Endothelial cell of umbilical vein (primary cell): ENCODE results near the gene SLC25A30. TPM values are rescaled to one million over a fixed set of nuclear protein-coding genes. Genes with fewer than 3 reads are reported as not detected.

Source experiments
- BruUV-seq: library from RNA; stranded (reverse); fragments of 400-500 nt; replicated peaks from 2 replicates; lab custom pipeline; 2021; lab: Mats Ljungman, UMichigan
- CTCF ChIA-PET: fragments of 300-600, 350-600 bp; sonication (Branson Sonifier 250); formaldehyde crosslinking; loops from one replicate; lab custom pipeline; 2021; ENCODE audit warnings: antibody characterized with exemption, inconsistent platforms; lab: Charles Lee
- POLR2A ChIA-PET: fragments of 300-600, 350-600 bp; sonication (Branson Sonifier 250); formaldehyde crosslinking; loops from one replicate; lab custom pipeline; 2021; ENCODE audit warnings: antibody characterized with exemption, inconsistent platforms; lab: Charles Lee
- DNase-seq: peaks from one replicate; pipeline ENCODE4 v3.0.0-alpha.2; 2011; ENCODE audit warnings: low read depth, low spot score
- FAIRE-seq: peaks from 2 replicates; lab custom pipeline; 2011; peaks lifted over from hg19 to GRCh38; lab: Jason Lieb, UNC
- H2AFZ ChIP-seq: 2 replicates; pipeline ENCODE4 v1.6.0; 2012; ENCODE audit warnings: low read depth, low read length, control low read depth, inconsistent platforms
- H3K27ac ChIP-seq: 2 replicates; pipeline ENCODE4 v1.5.1; 2011; ENCODE audit warnings: low read depth, mild to moderate bottlenecking, control low read depth, low read length, moderate library complexity; ENCODE audit not compliant: insufficient read depth
- H3K27me3 ChIP-seq, 2 experiments: 2 replicates each; pipeline versions ENCODE4 v1.6.0 to v1.6.1; 2011; ENCODE audit warnings: low read length in 2 of 2, mixed read lengths in 1 of 2; ENCODE audit not compliant: control insufficient read depth in 2 of 2, insufficient read depth in 2 of 2
- H3K36me3 ChIP-seq, 2 experiments: 2 replicates in 1 of 2; 3 replicates in 1 of 2; pipeline ENCODE4 v1.5.1; 2011; ENCODE audit warnings: low read length in 2 of 2, mild to moderate bottlenecking in 1 of 2, moderate library complexity in 1 of 2; ENCODE audit not compliant: control insufficient read depth in 2 of 2, insufficient read depth in 2 of 2; ENCODE audit errors: extremely low read depth in 1 of 2
- H3K4me1 ChIP-seq: 3 replicates; pipeline ENCODE4 v1.5.1; 2011; ENCODE audit warnings: mild to moderate bottlenecking, low read length; ENCODE audit not compliant: control insufficient read depth, insufficient read depth; ENCODE audit errors: extremely low read depth
- H3K4me2 ChIP-seq: 2 replicates; pipeline ENCODE4 v1.6.1; 2011; ENCODE audit warnings: low read length, control low read depth, mixed read lengths; ENCODE audit not compliant: insufficient read depth
- H3K4me3 ChIP-seq, 3 experiments: fragments of 200-600 bp in 1 of 3; sonication (generic), shearing (Covaris generic) in 1 of 3; replicated peaks in 1 of 3; 2 replicates each; pipeline ENCODE4 v1.5.1; 2011 to 2016; ENCODE audit warnings: control low read depth in 3 of 3, low read length in 3 of 3, mild to moderate bottlenecking in 2 of 3, inconsistent platforms in 1 of 3, low read depth in 1 of 3, moderate library complexity in 1 of 3; ENCODE audit not compliant: insufficient read depth in 1 of 3
- H3K79me2 ChIP-seq: 2 replicates; pipeline ENCODE4 v1.6.0; 2012; ENCODE audit warnings: low read length, inconsistent platforms; ENCODE audit not compliant: control insufficient read depth, insufficient read depth
- H3K9ac ChIP-seq: replicated peaks from 2 replicates; pipeline ENCODE3; 2011; ENCODE audit warnings: low read length, control low read depth; ENCODE audit not compliant: insufficient read depth; ENCODE audit errors: extremely low read depth
- H3K9me1 ChIP-seq: replicated peaks from 3 replicates; pipeline ENCODE4 v1.6.0; 2011; ENCODE audit warnings: mild to moderate bottlenecking, low read length; ENCODE audit not compliant: control insufficient read depth, insufficient read depth; ENCODE audit errors: extremely low read depth
- H3K9me3 ChIP-seq: replicated peaks from 2 replicates; pipeline ENCODE4 v1.5.1; 2012; ENCODE audit warnings: low read length, inconsistent platforms; ENCODE audit not compliant: control insufficient read depth, insufficient read depth
- H4K20me1 ChIP-seq: replicated peaks from 2 replicates; pipeline ENCODE3; 2011; ENCODE audit warnings: mild to moderate bottlenecking, low read length; ENCODE audit not compliant: control insufficient read depth, insufficient read depth; ENCODE audit errors: extremely low read depth
- EZH2 ChIP-seq: IDR thresholded peaks from 2 replicates; pipeline ENCODE4 v1.6.1; 2012; ENCODE audit warnings: borderline replicate concordance, low read depth, mild to moderate bottlenecking, moderate library complexity, low read length, inconsistent platforms; ENCODE audit not compliant: severe bottlenecking
- FOS ChIP-seq: IDR thresholded peaks from 2 replicates; pipeline ENCODE4 v1.6.1; 2011; ENCODE audit warnings: mild to moderate bottlenecking, low read length, moderate library complexity, borderline replicate concordance; ENCODE audit not compliant: insufficient read depth
- GATA2 ChIP-seq: IDR thresholded peaks from 2 replicates; pipeline ENCODE4 v1.7.0; 2011; ENCODE audit warnings: low read depth, mild to moderate bottlenecking, moderate library complexity, mixed read lengths, low read length; ENCODE audit not compliant: insufficient read length, insufficient read depth
- JUN ChIP-seq: IDR thresholded peaks from 2 replicates; pipeline ENCODE4 v1.6.1; 2011; ENCODE audit warnings: borderline replicate concordance, low read depth; ENCODE audit not compliant: insufficient read length, insufficient read depth
- MYC ChIP-seq: IDR thresholded peaks from one replicate; pipeline ENCODE4 v1.6.1; 2011; ENCODE audit warnings: mild to moderate bottlenecking, low read depth, low read length
- POLR2A ChIP-seq: IDR thresholded peaks from 2 replicates; pipeline ENCODE4 v1.6.1; 2012; ENCODE audit warnings: low read depth, mild to moderate bottlenecking, control low read depth, low read length
- POLR2AphosphoS5 ChIP-seq: IDR thresholded peaks from 2 replicates; pipeline ENCODE4 v1.6.1; 2012; ENCODE audit warnings: low read depth, mild to moderate bottlenecking, control low read depth, low read length, moderate library complexity; ENCODE audit not compliant: insufficient read depth
- dilution Hi-C: fragments of 300-500 bp; cut with MboI; formaldehyde crosslinking; loops from one replicate; pipeline ENCODE4 v1.15.0; 2019; ENCODE audit warnings: low sequenced_read_pairs; ENCODE audit not compliant: extremely low pct_ligation_motif_present
- intact Hi-C: fragments of 100-400 bp; cut with micrococcal nuclease; formaldehyde crosslinking; loops from one replicate; pipeline ENCODE4 v1.10.0; 2022
- polyA plus RNA-seq, 4 experiments: library from polyadenylated mRNA; depleted of rRNA in 3 of 4; stranded (reverse) in 3 of 4; unstranded in 1 of 4; fragments of >200 nt; gene quantifications; 2 replicates each; pipeline versions ENCODE4 v1.2.1 to v1.2.3, GENCODE V29; 2011 to 2012; ENCODE audit warnings: missing spikeins in 1 of 4
- total RNA-seq: library from RNA; stranded (reverse); gene quantifications from 2 replicates; pipeline ENCODE4 v1.2.3, GENCODE V29; 2021
- TF ChIP-seq, protein P1 (sequence below), 2 donors: IDR thresholded peaks; 1 replicate in 1 of 2; 2 replicates in 1 of 2; pipeline ENCODE4 v1.5.1; 2011; ENCODE audit warnings: low read length in 2 of 2, mild to moderate bottlenecking in 2 of 2, moderate library complexity in 2 of 2, control low read depth in 1 of 2, inconsistent platforms in 1 of 2, low read depth in 1 of 2; ENCODE audit not compliant: insufficient read depth in 1 of 2; ENCODE audit errors: extremely low read depth in 1 of 2
- TF ChIP-seq, protein P2 (sequence below): IDR thresholded peaks from 2 replicates; pipeline ENCODE4 v1.6.1; 2011; ENCODE audit not compliant: insufficient read depth, insufficient read length

SLC25A30 gene
- total and polyA plus RNA-seq, 2 donors (not counting 3 experiments of a cell fraction or from before 2014, with no cell fraction given): 13.3 to 27.0 TPM

DNA sequence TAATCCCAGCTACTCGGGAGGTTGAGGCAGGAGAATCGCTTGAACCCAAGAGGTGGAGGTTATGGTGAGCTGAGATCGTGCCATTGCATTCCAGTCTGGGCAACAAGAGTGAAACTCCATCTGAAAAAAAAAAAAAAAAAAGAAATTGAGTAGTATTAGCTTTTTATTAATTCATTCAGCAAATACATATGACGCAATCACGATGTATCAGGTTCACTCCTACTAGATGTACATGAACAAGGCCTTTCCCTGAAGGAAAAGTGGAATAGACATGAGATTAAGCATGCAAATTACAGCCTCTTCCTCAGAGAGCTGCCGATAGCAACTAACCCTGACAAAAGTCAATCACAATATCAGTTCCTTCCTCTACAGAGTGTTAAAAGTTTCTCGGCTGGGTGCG is 68.0 kb downstream of the SLC25A30 start:
- TF ChIP-seq FOS: no peak
- TF ChIP-seq POLR2A: no peak
- TF ChIP-seq, protein P1, sequence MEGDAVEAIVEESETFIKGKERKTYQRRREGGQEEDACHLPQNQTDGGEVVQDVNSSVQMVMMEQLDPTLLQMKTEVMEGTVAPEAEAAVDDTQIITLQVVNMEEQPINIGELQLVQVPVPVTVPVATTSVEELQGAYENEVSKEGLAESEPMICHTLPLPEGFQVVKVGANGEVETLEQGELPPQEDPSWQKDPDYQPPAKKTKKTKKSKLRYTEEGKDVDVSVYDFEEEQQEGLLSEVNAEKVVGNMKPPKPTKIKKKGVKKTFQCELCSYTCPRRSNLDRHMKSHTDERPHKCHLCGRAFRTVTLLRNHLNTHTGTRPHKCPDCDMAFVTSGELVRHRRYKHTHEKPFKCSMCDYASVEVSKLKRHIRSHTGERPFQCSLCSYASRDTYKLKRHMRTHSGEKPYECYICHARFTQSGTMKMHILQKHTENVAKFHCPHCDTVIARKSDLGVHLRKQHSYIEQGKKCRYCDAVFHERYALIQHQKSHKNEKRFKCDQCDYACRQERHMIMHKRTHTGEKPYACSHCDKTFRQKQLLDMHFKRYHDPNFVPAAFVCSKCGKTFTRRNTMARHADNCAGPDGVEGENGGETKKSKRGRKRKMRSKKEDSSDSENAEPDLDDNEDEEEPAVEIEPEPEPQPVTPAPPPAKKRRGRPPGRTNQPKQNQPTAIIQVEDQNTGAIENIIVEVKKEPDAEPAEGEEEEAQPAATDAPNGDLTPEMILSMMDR (IDR thresholded peaks at IDR 0.05; ENCODE audit: extremely low read depth in 1 of 2, insufficient read depth in 1 of 2, low read depth in 1 of 2, low read length in 2 of 2): no peak
- TF ChIP-seq JUN: no peak
- TF ChIP-seq MYC: no peak
- no peak for TF ChIP-seq GATA2
- TF ChIP-seq POLR2AphosphoS5: no peak
- TF ChIP-seq EZH2: no peak
- TF ChIP-seq, protein P2, sequence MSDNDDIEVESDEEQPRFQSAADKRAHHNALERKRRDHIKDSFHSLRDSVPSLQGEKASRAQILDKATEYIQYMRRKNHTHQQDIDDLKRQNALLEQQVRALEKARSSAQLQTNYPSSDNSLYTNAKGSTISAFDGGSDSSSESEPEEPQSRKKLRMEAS: no peak

More for the DNA sequence above, 68.0 kb downstream of the SLC25A30 start:
- no peak overlapping the region for H3K9ac ChIP-seq
- no peaks in the 10 kb centered on the region for H3K79me2 ChIP-seq
- no peaks in the 10 kb centered on the region for H3K9me3 ChIP-seq
- intact Hi-C loops: no loop called here
- no peak overlapping the region for H3K4me2 ChIP-seq
- no peak for DNase-seq
- H3K27ac ChIP-seq: no peak overlapping the region
- H3K36me3 ChIP-seq: peaks cover 5 to 8% of the 10 kb centered on the region in 2 experiments
- no peaks in the 10 kb centered on the region for H3K27me3 ChIP-seq
- no peak for FAIRE-seq
- H2AFZ ChIP-seq: no peak overlapping the region
- ChIA-PET POLR2A (no interaction called here), CTCF (interaction anchor here (1.2 to 1.5 kb wide), 2 partner anchors 9 to 21 kb away, joined by 3 read pairs; no protein-coding TSS in a partner anchor)
- no peaks in the 10 kb centered on the region for H4K20me1 ChIP-seq
- no peaks in the 10 kb centered on the region for H3K4me1 ChIP-seq
- H3K4me3 ChIP-seq: no peak overlapping the region
- H3K9me1 ChIP-seq: no peaks in the 10 kb centered on the region
- dilution Hi-C loops: no loop called here
- no TSS peak for BruUV-seq
